Heart left ventricle (tissue), 16 donors: Measurements from ENCODE around the gene SCRT2. TPM values are rescaled to one million over a fixed set of nuclear protein-coding genes. Genes with fewer than 3 reads are reported as not detected.
A peak's percentile ranks its signal among the peaks of the same experiment; 100 is the strongest.

ENCODE experiments used
- ATAC-seq, 4 donors: fragments of 200-7000 bp; cut with Tn5 transposase; one replicate each; pipeline ENCODE4 v1.9.1; 2020 to 2022; ENCODE audit warnings: moderate library complexity in 4 of 4, mild to moderate bottlenecking in 3 of 4, moderate number of reproducible peaks in 1 of 4
- DNase-seq, 5 donors: peaks; one replicate each; pipeline ENCODE4 v3.0.0-alpha.2; 2020
- H3K27ac ChIP-seq, 12 donors: fragments of 200-600 bp; sonication (generic) in 4 of 12; one replicate each; pipeline versions ENCODE4 v1.5.0 to v1.8.0; 2016 to 2022; ENCODE audit warnings: mild to moderate bottlenecking in 2 of 12
- H3K27me3 ChIP-seq, 9 donors: fragments of 200-600 bp; sonication (generic) in 2 of 9; one replicate each; pipeline versions ENCODE4 v1.5.1 to v1.8.0; 2016 to 2022; ENCODE audit warnings: mild to moderate bottlenecking in 3 of 9
- H3K36me3 ChIP-seq, 9 donors: fragments of 200-600 bp; sonication (generic) in 2 of 9; one replicate each; pipeline versions ENCODE4 v1.5.0 to v1.8.0; 2018 to 2022; ENCODE audit warnings: mild to moderate bottlenecking in 2 of 9
- H3K4me1 ChIP-seq, 12 donors: fragments of 200-600 bp; sonication (generic) in 4 of 12; one replicate each; pipeline versions ENCODE4 v1.5.0 to v1.8.0; 2016 to 2022; ENCODE audit warnings: mild to moderate bottlenecking in 3 of 12
- H3K4me3 ChIP-seq, 12 donors: fragments of 200-600 bp; sonication (generic) in 4 of 12; one replicate each; pipeline versions ENCODE4 v1.5.0 to v1.8.0; 2017 to 2022; ENCODE audit warnings: mild to moderate bottlenecking in 9 of 12, moderate library complexity in 4 of 12
- H3K9me3 ChIP-seq, 12 donors: fragments of 200-600 bp; sonication (generic) in 4 of 12; one replicate each; pipeline versions ENCODE4 v1.5.0 to v1.8.0; 2016 to 2022; ENCODE audit warnings: mild to moderate bottlenecking in 1 of 12
- POLR2A ChIP-seq, 2 donors: fragments of 450-650 bp; IDR thresholded peaks; one replicate each; pipeline ENCODE4 v1.6.1; 2017; ENCODE audit warnings: antibody characterized with exemption in 2 of 2, mild to moderate bottlenecking in 2 of 2, moderate library complexity in 2 of 2
- WGBS, 4 donors: extraction: QIAGEN DNeasy Blood & Tissue Kit in 2 of 4; methylation state at CpG; one replicate each; pipeline versions ENCODE4 v1.1.5 to v1.1.7; 2013 to 2018; 5-methylcytosine and 5-hydroxymethylcytosine counted together
- intact Hi-C, 10 donors: fragments of 100-400 bp; cut with DNase I; formaldehyde crosslinking; loops; one replicate each; pipeline versions ENCODE4 v1.11.1 to v1.14.2; 2022
- polyA plus RNA-seq, 2 donors: library from polyadenylated mRNA; stranded (reverse); fragments of 200-250 nt; gene quantifications; one replicate each; pipeline ENCODE4 v1.2.3, GENCODE V29; 2013
- total RNA-seq, 9 donors: library from RNA; depleted of rRNA in 2 of 9; stranded (reverse); fragments of >200 nt in 2 of 9; fragmentation: NEBNext Ultra II Directional in 3 of 9; extraction: Animal tissue kit (Norgen Biotek cat#: 25700) in 3 of 9; gene quantifications; one replicate each; pipeline versions ENCODE4 v1.1.0 to v1.2.4, GENCODE V29; 2016 to 2023
- TF ChIP-seq, protein P1 (sequence below), 12 donors: fragments of 200-600 bp; sonication (generic) in 4 of 12; IDR thresholded peaks; one replicate each; pipeline versions ENCODE4 v1.5.0 to v1.8.0; 2018 to 2022; ENCODE audit warnings: antibody characterized with exemption in 12 of 12, mild to moderate bottlenecking in 5 of 12
- donor health status: ischemic (EF 13 %, LVEDD 7.1; RV severe dilation, severe dysfunction).
- donor health status: healthy with polysubstance abuse.
- donor health status: DM: no; HTN: yes; CAD: no.
- donor health status: DM: no; HTN: no; CAD: no.
- donor health status: ischemic (EF 25% LVEDD 6.9; RV normal size, moderate dysfunction).
- donor health status: ischemic (EF 25% LVEDD 5.7; RV mildly dilated, moderate dysfunction).
- donor health status: healthy.
- donor health status: DM: yes; HTN: yes; CAD: no.
- donor health status: ischemic (EF 35%, LVEDD 5.7; RV mildly dilated, moderate dysfunction).
- donor health status: nonischemic (EF 11% LVEDD 7.7; RV severe dilation, severe dysfunction).
- donor health status: DM: yes; HTN: yes; CAD: no.
- donor health status: PGD.
- donor health status: ischemic (EF 29% LVEDD 5.4; RV normal size, mild dysfunction).
- donor health status: nonischemic (EF 23%, LVEDD 6.1; RV moderate dilation, normal function).

The SCRT2 gene
- total and polyA plus RNA-seq, 11 donors = not detected

DNA sequence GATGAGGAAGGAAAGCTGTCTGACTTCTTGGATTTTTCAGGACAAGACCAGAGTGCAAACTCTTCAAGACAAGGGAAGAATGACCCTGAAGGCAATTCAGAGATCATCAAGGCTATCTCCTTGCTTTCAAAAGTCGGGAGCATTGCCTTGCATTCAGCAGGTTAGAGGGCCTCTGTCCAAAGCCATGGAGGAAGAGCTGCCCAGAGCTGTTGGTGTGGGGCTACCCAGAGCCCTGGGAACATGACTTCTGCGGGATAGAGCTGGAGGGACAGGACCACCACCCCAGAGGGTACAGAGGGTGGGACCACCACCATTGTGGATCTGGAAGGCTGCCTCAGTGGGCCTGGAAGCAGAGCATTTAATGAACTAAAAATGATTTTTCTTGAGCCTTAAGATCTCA lies 17.4 kb downstream of the SCRT2 start:
- H3K9me3 ChIP-seq = no peaks in the 10 kb centered on the region
- H3K4me1 ChIP-seq = peaks cover 0 to 53% (median 9%) of the 10 kb centered on the region in 12 donors
- no peak overlapping the region for H3K27ac ChIP-seq
- no peak overlapping the region for H3K4me3 ChIP-seq
- DNase-seq (no peak), ATAC-seq (no peak)
- intact Hi-C loops = loop anchor here in 3 of 10 donors (5.0 to 10.0 kb wide), 3 partner anchors 67 to 303 kb away; no protein-coding TSS in a partner anchor
- no peaks in the 10 kb centered on the region for H3K36me3 ChIP-seq
- H3K27me3 ChIP-seq = peaks cover 6 to 28% (median 17%) of the 10 kb centered on the region in 9 donors
- WGBS, 4 donors = 35 to 51% (median 41%) methylated on average over 2 of the region's 2 CpGs
- TF ChIP-seq, protein P1, sequence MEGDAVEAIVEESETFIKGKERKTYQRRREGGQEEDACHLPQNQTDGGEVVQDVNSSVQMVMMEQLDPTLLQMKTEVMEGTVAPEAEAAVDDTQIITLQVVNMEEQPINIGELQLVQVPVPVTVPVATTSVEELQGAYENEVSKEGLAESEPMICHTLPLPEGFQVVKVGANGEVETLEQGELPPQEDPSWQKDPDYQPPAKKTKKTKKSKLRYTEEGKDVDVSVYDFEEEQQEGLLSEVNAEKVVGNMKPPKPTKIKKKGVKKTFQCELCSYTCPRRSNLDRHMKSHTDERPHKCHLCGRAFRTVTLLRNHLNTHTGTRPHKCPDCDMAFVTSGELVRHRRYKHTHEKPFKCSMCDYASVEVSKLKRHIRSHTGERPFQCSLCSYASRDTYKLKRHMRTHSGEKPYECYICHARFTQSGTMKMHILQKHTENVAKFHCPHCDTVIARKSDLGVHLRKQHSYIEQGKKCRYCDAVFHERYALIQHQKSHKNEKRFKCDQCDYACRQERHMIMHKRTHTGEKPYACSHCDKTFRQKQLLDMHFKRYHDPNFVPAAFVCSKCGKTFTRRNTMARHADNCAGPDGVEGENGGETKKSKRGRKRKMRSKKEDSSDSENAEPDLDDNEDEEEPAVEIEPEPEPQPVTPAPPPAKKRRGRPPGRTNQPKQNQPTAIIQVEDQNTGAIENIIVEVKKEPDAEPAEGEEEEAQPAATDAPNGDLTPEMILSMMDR (IDR thresholded peaks at IDR 0.05) = no peak
- no peak for TF ChIP-seq POLR2A (IDR thresholded peaks at IDR 0.05)

DNA sequence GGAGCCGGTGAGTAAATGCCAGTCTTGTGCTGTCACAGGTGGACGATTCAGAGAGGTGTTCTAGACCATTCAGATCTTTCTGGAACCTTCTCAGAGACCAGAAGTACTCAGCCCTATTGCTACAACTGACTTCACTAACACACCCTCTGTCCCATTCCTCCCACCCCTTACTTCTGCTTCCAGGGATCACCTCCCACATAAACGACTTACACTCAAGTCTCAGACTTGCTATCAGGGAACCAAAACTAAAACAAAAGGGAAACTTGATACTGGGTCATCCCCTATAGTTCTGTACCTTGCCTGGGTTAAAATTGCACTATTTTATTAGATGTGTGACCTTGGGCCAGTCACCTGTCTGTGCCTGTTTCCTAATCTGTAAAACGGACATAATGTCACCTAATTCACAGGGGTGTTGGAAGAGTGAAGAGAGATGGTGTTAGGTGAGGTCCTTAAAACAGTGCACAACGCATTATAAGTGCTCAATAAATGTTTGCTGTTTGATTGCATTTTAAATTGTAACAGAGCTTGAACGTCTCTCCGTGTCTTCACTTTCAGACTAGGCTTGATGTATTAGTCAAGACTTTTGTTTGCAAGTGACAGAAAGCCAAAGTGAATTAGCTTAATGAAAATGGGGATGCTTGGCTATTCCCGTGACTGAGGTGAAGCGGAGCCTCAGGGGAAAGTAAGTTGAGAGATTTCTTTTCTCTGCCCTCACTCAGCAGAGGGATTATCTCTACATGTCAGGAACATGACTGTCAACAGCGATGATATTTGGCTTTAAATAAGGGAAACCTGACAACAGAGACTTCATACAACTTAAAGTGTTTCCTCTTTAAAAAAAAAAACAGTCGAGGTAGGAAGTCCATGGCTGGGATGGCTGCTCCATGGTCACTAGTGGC lies 19.6 kb downstream of the SCRT2 start:
- peaks cover 0 to 6% (median 0%) of the 10 kb centered on the region in 9 donors for H3K27me3 ChIP-seq
- intact Hi-C loops = loop anchor here in 3 of 10 donors (5.0 to 10.0 kb wide), 3 partner anchors 69 to 301 kb away; no protein-coding TSS in a partner anchor
- peaks cover 0 to 3% (median 0%) of the 10 kb centered on the region in 9 donors for H3K36me3 ChIP-seq
- DNase-seq = no peak
- no peak for ATAC-seq
- no peaks in the 10 kb centered on the region for H3K9me3 ChIP-seq
- H3K27ac ChIP-seq = no peak overlapping the region
- 75 to 77% (median 76%) methylated on average over 11 of the region's 11 CpGs for WGBS, 4 donors
- peaks cover 0 to 54% (median 21%) of the 10 kb centered on the region in 12 donors for H3K4me1 ChIP-seq
- no peak overlapping the region for H3K4me3 ChIP-seq
- TF ChIP-seq, protein P1 (IDR thresholded peaks at IDR 0.05) = no peak
- TF ChIP-seq POLR2A (IDR thresholded peaks at IDR 0.05) = no peak

DNA sequence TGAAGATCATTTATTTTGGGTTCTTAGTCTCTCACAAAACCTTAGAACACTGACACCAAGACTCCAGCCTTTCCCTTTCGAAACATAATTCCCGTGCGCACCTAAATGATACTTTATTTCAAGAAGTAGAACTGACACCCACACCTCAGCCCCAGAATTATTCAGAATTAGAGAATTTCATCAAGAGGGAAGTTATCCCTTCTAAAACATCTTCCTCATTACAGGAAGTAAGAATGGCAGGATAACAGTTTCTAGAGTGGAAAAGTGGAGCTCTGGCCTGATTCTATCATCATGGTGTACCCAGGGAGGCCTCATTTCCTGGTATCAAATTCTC lies 21.2 kb downstream of the SCRT2 start:
- DNase-seq (no peak), ATAC-seq (no peak)
- Histone ChIP-seq H3K9me3 (no peaks in the 10 kb centered on the region), H3K4me1 (peaks cover 0 to 46% (median 23%) of the 10 kb centered on the region in 12 donors), H3K4me3 (peak overlapping the region in 2 of 12 donors; percentile 69 to 71), H3K36me3 (peaks cover 0 to 19% (median 12%) of the 10 kb centered on the region in 9 donors), H3K27ac (peak overlapping the region in 5 of 12 donors; percentile 93 to 97 (median 94)), H3K27me3 (no peaks in the 10 kb centered on the region)
- intact Hi-C loops = loop anchor here in 6 of 10 donors (5.0 to 10.0 kb wide), 5 partner anchors 70 to 307 kb away; partner anchors contain the start of gene NRSN2 (in 1 of the 6)
- WGBS, 4 donors = 88 to 99% (median 95%) methylated on average over 3 of the region's 3 CpGs
- TF ChIP-seq, protein P1 (IDR thresholded peaks at IDR 0.05) = no peak
- TF ChIP-seq POLR2A (IDR thresholded peaks at IDR 0.05) = no peak
